ENCODE results near the gene SPATS1. TPM values are rescaled to one million over a fixed set of nuclear protein-coding genes. Genes with fewer than 3 reads are reported as not detected.

The SPATS1 gene, protein sequence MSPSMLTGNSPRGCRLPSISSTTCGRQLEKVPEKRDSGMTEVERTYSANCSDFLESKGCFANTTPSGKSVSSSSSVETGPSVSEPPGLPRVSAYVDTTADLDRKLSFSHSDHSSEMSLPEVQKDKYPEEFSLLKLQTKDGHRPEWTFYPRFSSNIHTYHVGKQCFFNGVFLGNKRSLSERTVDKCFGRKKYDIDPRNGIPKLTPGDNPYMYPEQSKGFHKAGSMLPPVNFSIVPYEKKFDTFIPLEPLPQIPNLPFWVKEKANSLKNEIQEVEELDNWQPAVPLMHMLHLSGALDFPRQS
- not detected for total RNA-seq
- polyA plus RNA-seq (2013, experiment 1 of 2) = not detected
- not detected for polyA plus RNA-seq (2013, experiment 2 of 2)
- 0 to 0.16 (median 0) reads per million in 172 experiments for total RNA-seq

DNA sequence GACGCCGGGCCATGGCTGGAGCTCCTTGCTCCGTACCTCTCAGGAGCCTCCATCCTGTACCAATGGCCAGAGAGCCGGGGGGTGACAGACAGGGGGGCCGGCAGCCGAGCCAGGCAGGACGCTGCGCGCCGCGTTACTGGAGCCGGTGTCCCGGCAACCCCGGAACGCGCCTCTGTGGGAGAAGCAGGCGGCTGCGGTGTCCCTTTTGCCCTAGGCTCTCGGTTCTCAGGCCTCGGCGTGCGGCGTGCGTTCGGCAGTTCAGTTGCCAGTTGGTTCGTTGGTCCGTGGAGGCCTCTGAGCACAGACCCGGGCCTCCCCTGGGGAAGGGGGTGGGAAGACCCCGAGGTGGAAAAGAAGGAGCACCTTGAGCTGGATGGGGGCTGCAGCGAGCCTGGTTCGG lies at the start of gene SPATS1:
Gene SPATS1 (plus strand): TSS at position 162 of the 400 bp plus-strand sequence. CDS start 446 bp downstream, outside the sequence.
- Histone ChIP-seq H3K36me3 (ENCODE audit: insufficient read depth, low read length) (no peaks in the 10 kb centered on the region), H3K27ac (ENCODE audit: low read depth in 1 of 2, low read length in 2 of 2) (no peak within 1 kb of the TSS), H3K9me3 (ENCODE audit: control insufficient read depth in 1 of 2, insufficient read depth in 1 of 2, low read length in 2 of 2) (peaks cover 0 to 8% of the 10 kb centered on the region in 2 experiments), H3K27me3 (ENCODE audit: control insufficient read depth in 1 of 2, insufficient read depth in 2 of 2, low read length in 2 of 2) (peaks cover 38 to 47% of the 10 kb centered on the region in 2 experiments), H3K4me1 (ENCODE audit: insufficient read depth, low read length) (peaks cover 8% of the 10 kb centered on the region), H3K4me3 (ENCODE audit: low read length) (no peak within 1 kb of the TSS)
- DNase-seq (peak in 1 of 14 experiments; percentile 11), ATAC-seq (ENCODE audit: poor library complexity) (no peak)
- intact Hi-C loops (cut with DNase I, micrococcal nuclease) = no loop called here
- Mint-ChIP-seq H3K27ac (no peak within 1 kb of the TSS), H3K9me3 (no peaks in the 10 kb centered on the region), H3K27me3 (peaks cover 63% of the 10 kb centered on the region), H3K4me1 (ENCODE audit: low read depth) (no peaks in the 10 kb centered on the region), H3K36me3 (ENCODE audit: low read depth) (no peaks in the 10 kb centered on the region), H3K4me3 (no peak within 1 kb of the TSS)
- CTCF ChIA-PET = interaction anchor here (1.0 kb wide), 1 partner anchor 264 kb away, joined by 3 read pairs; no protein-coding TSS in a partner anchor
- POLR2A ChIA-PET = no interaction called here
- TF ChIP-seq CTCF (IDR thresholded peaks at IDR 0.05) = no peak

GRCh38 chr6:44292661-44293365 lies 49.6 kb upstream of the SPATS1 start:
- ATAC-seq (ENCODE audit: poor library complexity) (no peak), DNase-seq (no peak)
- H3K4me1 Mint-ChIP-seq (ENCODE audit: low read depth) = peaks cover 12% of the 10 kb centered on the region
- H3K27ac ChIP-seq (ENCODE audit: low read depth in 1 of 2, low read length in 2 of 2) = no peak overlapping the region
- no peaks in the 10 kb centered on the region for H3K36me3 Mint-ChIP-seq (ENCODE audit: low read depth)
- no peaks in the 10 kb centered on the region for H3K9me3 Mint-ChIP-seq
- ChIA-PET CTCF (interaction anchor here (1.8 kb wide), 1 partner anchor 12 kb away, joined by 6 read pairs; no protein-coding TSS in a partner anchor), POLR2A (no interaction called here)
- peaks cover 0 to 9% of the 10 kb centered on the region in 2 experiments for H3K9me3 ChIP-seq (ENCODE audit: control insufficient read depth in 1 of 2, insufficient read depth in 1 of 2, low read length in 2 of 2)
- no peak for TF ChIP-seq CTCF (IDR thresholded peaks at IDR 0.05)
- H3K4me1 ChIP-seq (ENCODE audit: insufficient read depth, low read length) = peaks cover 11% of the 10 kb centered on the region
- peaks cover 61 to 76% of the 10 kb centered on the region in 2 experiments for H3K27me3 ChIP-seq (ENCODE audit: control insufficient read depth in 1 of 2, insufficient read depth in 2 of 2, low read length in 2 of 2)
- no peak overlapping the region for H3K4me3 ChIP-seq (ENCODE audit: low read length)
- H3K4me3 Mint-ChIP-seq = no peak overlapping the region
- H3K27ac Mint-ChIP-seq = no peak overlapping the region
- peaks cover 83% of the 10 kb centered on the region for H3K27me3 Mint-ChIP-seq
- no peaks in the 10 kb centered on the region for H3K36me3 ChIP-seq (ENCODE audit: insufficient read depth, low read length)
- intact Hi-C loops (cut with DNase I, micrococcal nuclease) = no loop called here

GRCh38 chr6:44294832-44295791 lies 47.3 kb upstream of the SPATS1 start:
- Mint-ChIP-seq H3K9me3 (no peaks in the 10 kb centered on the region), H3K4me1 (ENCODE audit: low read depth) (peaks cover 15% of the 10 kb centered on the region), H3K36me3 (ENCODE audit: low read depth) (peaks cover 2% of the 10 kb centered on the region), H3K27ac (no peak overlapping the region), H3K27me3 (peaks cover 66% of the 10 kb centered on the region), H3K4me3 (no peak overlapping the region)
- peaks cover 0 to 5% of the 10 kb centered on the region in 2 experiments for H3K9me3 ChIP-seq (ENCODE audit: control insufficient read depth in 1 of 2, insufficient read depth in 1 of 2, low read length in 2 of 2)
- peaks cover 51 to 65% of the 10 kb centered on the region in 2 experiments for H3K27me3 ChIP-seq (ENCODE audit: control insufficient read depth in 1 of 2, insufficient read depth in 2 of 2, low read length in 2 of 2)
- H3K27ac ChIP-seq (ENCODE audit: low read depth in 1 of 2, low read length in 2 of 2) = no peak overlapping the region
- H3K36me3 ChIP-seq (ENCODE audit: insufficient read depth, low read length) = no peaks in the 10 kb centered on the region
- DNase-seq = no peak
- intact Hi-C loops (cut with DNase I, micrococcal nuclease) = no loop called here
- no peak overlapping the region for H3K4me3 ChIP-seq (ENCODE audit: low read length)
- CTCF ChIA-PET = interaction anchor here (1.2 to 3.1 kb wide), 3 partner anchors 10 to 27 kb away, joined by 4 to 12 read pairs (median 5); partner anchors contain the start of gene AARS2
- ATAC-seq (ENCODE audit: poor library complexity) = no peak
- peaks cover 16% of the 10 kb centered on the region for H3K4me1 ChIP-seq (ENCODE audit: insufficient read depth, low read length)
- POLR2A ChIA-PET = interaction anchor here (1.5 to 4.0 kb wide), 2 partner anchors 18 to 48 kb away, joined by 4 to 18 read pairs; partner anchors contain the start of gene AARS2
- TF ChIP-seq CTCF (IDR thresholded peaks at IDR 0.05) = no peak

Measured in CD4-positive, alpha-beta T cell (primary cell).